Superior temporal gyrus (tissue), 1 donor: ENCODE measurements around the gene NXF1.
"Not testable (repeated sequence)": the region's sequence is repeated elsewhere in the genome, so short reads cannot be mapped to it uniquely, and the experiment has no call there.

Source experiments
- DNase-seq: peaks from one replicate; pipeline ENCODE4 v3.0.0-alpha.2; 2016; ENCODE audit errors: extremely low spot score

The NXF1 gene

DNA sequence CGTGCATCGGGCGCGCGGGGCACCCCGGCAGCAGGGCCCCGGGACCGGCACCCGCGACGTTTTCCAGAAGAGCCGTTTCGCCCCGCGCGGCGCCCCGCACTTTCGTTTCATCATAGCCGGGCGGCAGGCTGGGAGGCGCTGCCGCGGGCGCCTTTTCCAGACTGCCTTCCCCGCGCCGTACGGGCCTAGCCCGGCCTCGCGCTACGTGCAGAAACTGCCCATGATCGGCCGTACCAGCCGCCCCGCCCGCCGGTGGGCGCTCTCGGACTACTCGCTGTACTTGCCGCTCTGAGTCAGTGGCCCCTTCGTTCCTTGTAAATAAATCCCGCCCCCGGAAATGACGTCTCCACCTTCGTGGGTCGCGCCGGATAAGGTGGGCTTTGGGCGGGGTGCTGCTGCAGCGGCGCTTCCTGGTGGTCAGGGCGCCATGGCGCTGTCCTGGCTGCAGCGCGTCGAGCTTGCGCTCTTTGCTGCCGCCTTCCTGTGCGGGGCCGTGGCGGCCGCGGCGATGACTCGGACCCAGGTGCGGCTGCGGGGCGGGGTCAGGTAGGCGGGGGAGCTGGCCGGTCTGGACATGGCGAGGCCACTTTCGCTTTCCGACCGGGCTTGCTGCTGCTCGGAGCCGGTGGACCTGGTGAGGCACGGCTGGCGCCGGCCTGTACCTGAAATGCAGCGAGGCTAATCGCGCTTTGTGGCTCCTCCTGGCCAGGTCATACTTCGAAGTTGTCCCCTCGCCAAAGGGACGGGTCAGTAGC is 18.1 kb downstream of the NXF1 start, which contains the start of gene TMEM179B:
TMEM179B (plus strand) TSS at position 398 of the 755 bp plus-strand sequence; CDS start at position 428, 30 bp downstream.
- peak; percentile 99 for DNase-seq

DNA sequence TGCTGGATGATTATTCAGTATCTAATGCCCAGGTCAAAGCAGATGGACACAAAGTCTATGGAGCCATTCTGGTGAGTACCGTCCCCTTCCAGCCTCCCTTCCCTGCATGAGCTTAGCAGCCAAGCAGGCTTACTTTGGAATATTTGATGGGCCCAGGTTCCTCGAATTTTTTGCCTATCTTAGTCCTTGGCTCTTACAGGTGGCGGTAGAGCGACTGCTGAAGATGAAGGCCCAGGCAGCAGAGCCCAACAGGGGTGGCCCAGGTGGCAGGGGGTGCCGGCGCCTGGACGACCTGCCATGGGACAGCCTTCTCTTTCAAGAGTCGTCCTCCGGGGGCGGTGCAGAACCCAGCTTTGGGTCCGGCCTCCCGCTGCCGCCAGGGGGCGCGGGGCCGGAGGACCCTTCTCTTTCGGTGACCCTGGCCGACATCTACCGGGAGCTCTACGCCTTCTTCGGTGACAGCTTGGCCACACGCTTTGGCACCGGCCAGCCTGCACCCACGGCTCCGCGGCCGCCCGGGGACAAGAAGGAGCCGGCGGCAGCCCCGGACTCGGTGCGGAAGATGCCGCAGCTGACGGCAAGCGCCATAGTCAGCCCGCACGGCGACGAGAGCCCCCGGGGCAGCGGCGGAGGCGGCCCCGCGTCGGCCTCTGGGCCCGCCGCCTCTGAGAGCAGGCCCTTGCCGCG is 18.8 kb downstream of the NXF1 start:
- DNase-seq = peak; percentile 81

DNA sequence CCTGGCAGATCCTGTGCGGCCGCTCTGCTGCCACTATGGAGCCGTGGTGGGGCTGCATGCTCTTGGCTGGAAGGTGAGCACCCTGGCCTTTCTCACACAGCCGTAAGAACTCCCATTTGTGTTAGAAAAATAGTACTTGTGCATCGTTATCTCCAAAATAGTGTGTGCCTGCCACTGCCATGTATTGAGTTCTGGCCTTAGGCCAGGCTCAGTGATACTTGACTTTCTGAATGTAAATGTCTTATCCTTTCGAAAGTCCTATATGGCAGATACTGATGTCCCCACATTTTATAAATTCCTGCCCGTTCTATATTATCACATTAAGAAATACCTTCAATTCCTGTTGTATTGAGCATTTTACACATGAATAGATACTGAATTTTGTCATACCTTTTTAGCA is 22.5 kb downstream of the NXF1 start:
- no peak for DNase-seq

GRCh38 chr11:62778441-62778840 is 26.8 kb downstream of the NXF1 start:
- DNase-seq = no peak

GRCh38 chr11:62777389-62777788 is 27.9 kb downstream of the NXF1 start:
- no peak for DNase-seq

GRCh38 chr11:62775646-62776045 is 29.6 kb downstream of the NXF1 start:
- no peak for DNase-seq

- no peak for DNase-seq
Measured at GRCh38 chr11:62774407-62774806, 30.8 kb downstream of the NXF1 start.

DNA sequence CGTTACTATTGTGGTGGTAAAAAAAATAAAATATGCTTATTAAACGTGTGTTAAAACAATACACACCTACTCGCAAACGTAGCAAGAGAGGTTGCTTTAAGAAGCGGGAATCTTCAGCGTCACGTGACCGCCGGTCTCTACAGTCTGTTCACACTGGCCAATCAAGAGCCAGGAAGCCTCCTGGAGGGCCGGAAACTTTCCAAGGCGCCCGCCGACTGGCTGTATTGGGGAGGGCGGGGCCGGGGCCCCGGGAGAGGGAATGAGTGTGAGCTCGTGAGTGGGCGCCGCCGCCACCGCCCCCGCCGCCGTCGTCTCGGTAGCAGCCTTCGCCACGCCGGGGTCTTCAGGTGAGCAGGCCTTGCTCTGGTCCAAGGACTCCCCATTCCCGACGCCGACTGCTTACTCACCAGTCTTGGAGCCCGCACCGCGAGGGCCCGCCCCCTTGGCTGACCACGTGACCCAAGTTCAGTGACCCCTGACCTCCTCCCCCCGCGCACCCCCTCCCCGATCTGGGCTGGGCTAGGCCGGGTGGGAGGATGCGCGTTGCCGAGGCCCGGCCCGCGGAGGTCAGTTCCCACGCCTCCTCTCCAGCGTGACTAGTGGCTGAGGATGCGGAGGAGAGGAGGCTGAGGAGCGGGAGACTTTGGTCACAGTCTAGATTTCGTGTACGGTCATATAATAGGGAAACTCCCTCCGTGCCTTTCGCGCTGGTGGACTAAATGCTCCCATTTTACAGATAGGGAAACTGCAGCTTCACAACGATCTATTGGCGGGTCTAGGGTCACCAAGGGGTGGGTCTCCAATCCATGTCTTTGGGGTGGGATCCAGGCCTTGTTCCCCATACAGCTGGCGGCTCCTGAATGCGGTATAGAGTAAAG is 33.9 kb downstream of the NXF1 start, which contains the start of gene TAF6L:
TAF6L (plus strand) TSS at position 253 of the 878 bp plus-strand sequence. CDS start 4,388 bp downstream, outside the sequence.
- peak; percentile 99 for DNase-seq

- no peak for DNase-seq
Measured at GRCh38 chr11:62770778-62771143, 34.5 kb downstream of the NXF1 start.

- not testable (repeated sequence) for DNase-seq
Measured at GRCh38 chr11:62760867-62761227, 44.4 kb downstream of the NXF1 start.

- peak; percentile 28 for DNase-seq
Measured at GRCh38 chr11:62757846-62758788, 47.1 kb downstream of the NXF1 start.

GRCh38 chr11:62755086-62755615 is 50.1 kb downstream of the NXF1 start:
- DNase-seq = peak; percentile 31

- peak; percentile 99 for DNase-seq
Measured at GRCh38 chr11:62753736-62754603, 51.3 kb downstream of the NXF1 start, which contains the start of gene ZBTB3. TSS of gene ZBTB3 (minus strand) at chr11:62754160. CDS start at chr11:62753664, 496 bp downstream.

- no peak for DNase-seq
Measured at GRCh38 chr11:62752994-62753735, 52.1 kb downstream of the NXF1 start.

DNA sequence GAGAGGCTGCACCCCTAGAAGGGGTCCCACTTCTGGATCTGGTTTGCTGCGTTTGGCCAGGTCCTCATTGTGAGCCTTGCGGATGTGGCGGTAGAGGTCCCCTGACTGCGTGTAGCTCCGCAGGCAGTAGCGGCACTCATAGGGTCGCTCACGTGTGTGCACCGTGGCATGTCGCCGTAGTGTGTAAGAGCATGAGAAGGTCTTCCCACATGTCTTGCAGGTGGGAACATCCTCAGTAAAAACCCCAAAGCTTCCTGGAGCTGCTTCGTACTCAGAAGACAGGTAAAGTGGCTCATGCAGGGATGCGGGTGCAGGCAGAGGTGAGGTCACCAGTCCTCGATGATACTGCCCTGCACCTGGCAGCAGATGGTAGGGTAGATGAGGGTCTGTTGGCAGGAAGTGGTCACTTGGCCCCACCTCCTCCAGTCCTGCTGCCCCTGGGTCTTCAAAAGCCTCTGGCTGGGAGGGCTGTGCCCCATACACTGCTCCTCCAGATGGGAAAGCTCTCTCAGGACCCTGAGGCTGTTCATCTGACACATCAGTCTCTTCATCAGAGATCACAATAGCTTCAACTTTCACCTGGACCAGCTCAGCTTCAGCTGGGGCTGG is 53.0 kb downstream of the NXF1 start:
- DNase-seq = no peak

DNA sequence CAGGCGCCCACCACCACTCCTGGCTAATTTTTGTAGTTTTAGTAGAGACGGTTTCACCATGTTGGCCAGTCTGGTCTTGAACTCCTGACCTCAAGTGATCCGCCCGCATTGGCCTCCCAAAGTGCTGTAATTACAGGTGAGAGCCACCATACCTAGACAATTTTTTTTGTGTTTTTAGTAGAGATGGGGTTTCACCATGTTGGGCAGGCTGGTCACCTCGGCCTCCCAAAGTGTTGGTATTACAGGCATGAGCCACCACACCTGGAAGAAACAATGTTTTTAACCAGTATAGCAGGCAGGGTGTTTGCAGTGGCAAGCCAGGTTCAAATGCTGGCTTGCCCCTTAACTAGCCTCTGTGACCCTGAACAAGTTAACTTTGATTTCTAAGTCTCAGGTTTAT is 55.3 kb downstream of the NXF1 start:
- not testable (repeated sequence) for DNase-seq

- peak; percentile 49 for DNase-seq
Measured at GRCh38 chr11:62747475-62748160, 57.6 kb downstream of the NXF1 start.
